Activated T-cell treated with anti-CD3 and anti-CD28 coated beads for 4 hours (primary cell): ENCODE results near the gene GOSR1.
A peak's percentile ranks its signal among the peaks of the same experiment; 100 is the strongest.
"Not testable (repeated sequence)": the region's sequence is repeated elsewhere in the genome, so short reads cannot be mapped to it uniquely, and the experiment has no call there.

Experiments used
- DNase-seq: peaks from one replicate; pipeline ENCODE4 v3.0.0-alpha.2; 2020

Gene GOSR1

DNA sequence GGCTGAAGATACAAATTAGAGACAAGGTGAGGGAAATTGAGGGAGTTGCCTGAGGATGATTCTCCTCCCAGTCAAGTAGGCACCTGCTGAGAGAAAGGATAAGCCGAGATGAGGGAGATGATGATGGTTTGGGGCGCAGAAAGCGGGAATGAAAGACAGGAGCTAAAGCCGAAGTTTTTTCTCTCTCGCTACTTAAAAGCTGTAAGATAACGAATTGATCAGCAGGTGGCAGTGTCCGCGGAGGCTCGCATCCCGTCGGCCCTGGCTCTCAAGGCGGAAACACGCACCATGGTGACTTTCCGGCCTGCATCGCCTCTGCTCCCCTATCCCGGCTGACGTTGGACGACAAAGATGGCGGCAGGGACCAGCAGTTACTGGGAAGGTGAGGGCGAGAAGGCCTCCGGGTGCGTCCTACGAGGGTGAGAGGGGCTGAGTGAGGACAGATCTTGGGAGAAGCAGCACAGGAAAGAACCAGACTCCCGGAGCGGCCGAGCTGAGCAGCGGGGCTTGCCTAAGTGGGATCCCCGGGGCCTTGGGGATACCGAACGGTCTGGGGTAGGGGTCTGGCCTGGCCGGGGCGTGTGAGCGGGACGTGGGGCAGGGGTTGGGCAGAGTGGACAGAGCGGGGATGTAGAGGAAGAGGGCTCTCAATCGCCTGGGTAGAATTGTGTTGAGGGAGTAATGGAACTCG is at the start of gene GOSR1:
Gene GOSR1, plus strand, starts transcription at position 326 of the 691 bp plus-strand sequence. Its CDS starts 26 bp downstream, at position 352.
- DNase-seq = peak; percentile 87

DNA sequence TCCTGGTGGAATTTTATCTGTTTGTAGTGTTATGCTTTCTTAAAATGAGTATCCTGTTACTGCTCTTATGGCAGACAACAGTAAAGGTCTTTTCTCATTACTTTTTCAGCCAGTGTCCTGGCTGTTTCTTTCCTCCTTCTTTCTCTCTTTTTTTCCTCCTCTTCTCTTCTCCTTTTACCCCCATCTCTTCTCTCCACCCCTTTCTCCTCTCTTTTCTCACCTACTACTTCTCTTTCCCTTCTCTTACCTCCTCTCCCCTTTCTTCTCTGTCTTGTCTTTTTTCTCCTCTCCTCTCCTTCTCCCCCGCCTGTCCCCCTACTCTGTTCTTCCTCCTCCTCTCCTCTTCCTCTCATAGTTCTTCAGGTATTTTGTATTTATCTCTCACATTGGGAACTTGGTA is 49.6 kb upstream of the GOSR1 start:
- DNase-seq = no peak

- DNase-seq = no peak
Observed at GRCh38 chr17:30429155-30429554, 48.1 kb upstream of the GOSR1 start.

GRCh38 chr17:30433514-30433913 is 43.7 kb upstream of the GOSR1 start:
- DNase-seq = no peak

- DNase-seq = no peak
Observed at GRCh38 chr17:30436729-30437128, 40.5 kb upstream of the GOSR1 start.

- DNase-seq = no peak
Observed at GRCh38 chr17:30443721-30444120, 33.5 kb upstream of the GOSR1 start.

- not testable (repeated sequence) for DNase-seq
Observed at GRCh38 chr17:30446640-30447039, 30.6 kb upstream of the GOSR1 start.

DNA sequence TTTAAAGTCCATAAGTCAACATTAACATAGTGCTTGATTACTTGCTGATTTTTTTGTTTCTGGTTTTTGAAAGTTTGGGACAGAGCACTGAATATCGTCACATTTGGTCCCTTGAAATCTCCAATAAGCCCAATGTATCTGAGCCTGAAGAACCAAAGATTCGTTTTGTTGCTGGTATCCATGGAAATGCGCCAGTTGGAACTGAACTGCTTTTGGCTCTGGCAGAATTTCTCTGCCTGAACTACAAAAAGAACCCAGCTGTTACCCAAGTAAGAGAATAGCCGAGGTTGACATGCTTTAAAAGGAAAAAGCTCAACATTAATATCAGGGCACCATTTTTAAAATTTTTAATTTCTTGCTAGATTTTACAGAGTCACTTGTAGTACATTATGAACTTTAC is 27.7 kb upstream of the GOSR1 start:
- no peak for DNase-seq

- no peak for DNase-seq
Observed at GRCh38 chr17:30450125-30451027, 26.8 kb upstream of the GOSR1 start.

DNA sequence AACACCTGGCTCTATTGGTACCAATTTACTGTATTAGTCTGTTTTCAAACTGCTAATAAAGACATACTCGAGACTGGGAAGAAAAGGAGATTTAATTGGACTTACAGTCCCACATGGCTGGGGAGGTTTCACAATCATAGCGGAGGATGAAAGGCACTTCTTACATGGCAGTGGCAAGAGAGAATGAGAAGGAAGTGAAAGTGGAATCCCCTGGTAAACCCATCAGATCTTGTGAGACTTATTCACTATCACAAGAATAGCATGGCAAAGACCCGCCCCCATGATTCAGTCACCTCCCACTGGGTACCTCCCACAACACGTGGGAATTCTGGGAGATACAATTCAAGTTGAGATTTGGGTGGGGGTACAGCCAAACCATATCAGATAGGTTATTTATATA is 22.6 kb upstream of the GOSR1 start:
- DNase-seq = no peak

DNA sequence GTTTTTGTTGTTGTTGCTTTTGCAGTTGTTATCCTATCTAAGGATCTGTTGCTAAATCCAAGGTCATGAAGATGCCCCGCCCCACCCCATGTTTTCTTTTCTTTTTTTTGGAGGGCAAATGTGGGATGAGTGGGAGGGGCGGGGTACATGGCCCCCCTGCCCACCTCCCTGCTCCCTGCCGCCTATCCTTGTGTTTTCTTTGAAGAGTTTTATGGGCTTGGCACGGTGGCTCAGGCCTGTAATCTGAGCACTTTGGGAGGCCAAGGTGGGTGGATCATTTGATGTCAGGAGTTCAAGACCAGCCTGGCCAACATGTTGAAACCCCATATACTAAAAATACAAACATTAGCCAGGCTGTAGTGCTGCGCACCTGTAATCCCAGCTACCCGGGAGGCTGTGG is 18.8 kb upstream of the GOSR1 start:
- no peak for DNase-seq

- DNase-seq = not testable (repeated sequence)
Observed at GRCh38 chr17:30458797-30459413, 18.3 kb upstream of the GOSR1 start.

DNA sequence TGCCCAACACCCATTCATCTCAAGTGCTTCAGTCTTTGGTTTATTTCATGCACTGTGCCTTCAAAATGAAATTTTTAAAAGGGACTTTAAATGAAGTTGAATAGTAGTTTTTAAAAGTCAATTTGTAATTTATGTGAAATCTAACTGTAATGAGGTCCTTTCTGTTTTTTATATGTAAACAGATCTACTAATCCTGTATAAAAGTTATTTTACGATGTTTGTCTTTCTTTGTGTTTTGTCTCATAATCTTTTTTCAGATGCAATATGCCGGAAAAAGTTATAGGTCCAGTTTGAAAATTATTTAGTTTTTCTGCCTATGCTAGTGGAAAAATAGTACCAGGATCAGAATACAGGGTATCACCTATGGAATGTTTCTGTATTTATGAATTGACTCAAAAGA is 8.7 kb upstream of the GOSR1 start:
- DNase-seq = no peak

DNA sequence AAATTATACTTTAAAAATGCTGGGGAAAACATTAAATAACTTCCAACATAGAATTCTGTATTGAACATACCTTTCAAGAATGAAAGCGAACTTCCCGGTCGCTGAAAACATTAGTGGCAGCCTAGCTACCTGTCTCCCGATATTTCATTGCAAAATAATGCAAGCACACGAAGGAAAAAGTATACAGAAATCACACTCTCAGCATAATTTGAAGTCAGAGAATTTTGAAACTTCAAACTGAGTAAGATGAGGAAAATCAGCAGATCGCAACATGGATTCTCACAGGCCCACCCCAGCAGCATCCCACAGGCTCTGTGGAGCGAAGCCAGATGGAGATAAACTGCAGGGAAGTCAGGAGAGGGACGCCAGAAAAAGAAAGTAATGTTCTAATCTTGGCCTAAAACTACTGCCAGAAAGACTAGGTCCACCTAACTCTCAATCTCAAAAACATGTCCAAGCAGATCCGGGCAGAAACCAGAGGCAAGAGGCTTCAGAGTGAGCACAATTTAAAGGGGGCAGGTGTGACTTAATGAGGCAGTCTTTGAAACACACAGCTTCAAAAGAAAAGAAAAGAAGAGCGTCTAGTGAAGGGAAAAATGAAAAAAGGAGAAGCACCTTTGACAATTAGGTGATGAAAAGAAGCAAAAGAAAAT is 4.8 kb upstream of the GOSR1 start:
- no peak for DNase-seq

GRCh38 chr17:30475206-30475605 is 2.0 kb upstream of the GOSR1 start:
- DNase-seq = no peak

- DNase-seq = peak; percentile 13
Observed at GRCh38 chr17:30476726-30477082, 504 bp upstream of the GOSR1 start.

GRCh38 chr17:30477774-30478115 is 537 bp downstream of the GOSR1 start:
- DNase-seq = no peak

DNA sequence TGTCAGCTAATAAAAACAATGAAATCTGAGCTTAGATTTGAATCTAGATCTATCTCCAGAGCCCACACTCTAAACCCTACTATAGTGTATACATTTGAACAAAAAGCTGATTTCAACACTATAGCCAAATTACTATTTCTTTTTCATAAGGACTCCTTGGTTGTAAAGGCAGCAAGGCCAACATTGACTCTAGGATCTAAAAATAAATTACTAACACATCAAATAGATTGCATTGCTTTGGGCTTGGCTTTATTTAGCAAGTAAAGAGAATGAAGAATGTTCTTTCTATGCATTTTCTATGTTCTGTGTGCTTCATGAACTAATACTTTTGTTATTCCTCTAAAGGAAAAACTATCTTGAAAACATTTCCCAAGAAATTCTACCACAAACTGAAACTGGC is 5.3 kb downstream of the GOSR1 start:
- no peak for DNase-seq

- no peak for DNase-seq
Observed at GRCh38 chr17:30483159-30483558, 6.0 kb downstream of the GOSR1 start.

DNA sequence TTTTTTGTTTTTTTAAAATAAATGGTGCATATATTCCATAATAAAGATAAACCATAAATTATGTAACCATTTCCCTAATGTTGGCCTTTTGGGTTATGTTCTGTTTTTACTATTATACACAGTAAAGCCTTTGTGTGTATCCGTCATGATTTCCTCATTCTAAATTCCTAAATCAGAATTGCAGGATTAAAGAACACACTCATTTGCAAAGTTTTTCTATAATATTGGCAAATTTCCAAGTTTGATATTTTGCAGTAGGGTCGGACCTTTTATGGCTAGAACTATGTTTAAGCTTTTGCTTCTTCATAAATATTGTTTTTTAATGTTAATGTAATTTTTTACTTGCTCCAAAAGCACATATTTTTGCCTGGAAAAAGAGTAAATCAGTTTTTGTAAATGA is 16.6 kb downstream of the GOSR1 start:
- no peak for DNase-seq

DNA sequence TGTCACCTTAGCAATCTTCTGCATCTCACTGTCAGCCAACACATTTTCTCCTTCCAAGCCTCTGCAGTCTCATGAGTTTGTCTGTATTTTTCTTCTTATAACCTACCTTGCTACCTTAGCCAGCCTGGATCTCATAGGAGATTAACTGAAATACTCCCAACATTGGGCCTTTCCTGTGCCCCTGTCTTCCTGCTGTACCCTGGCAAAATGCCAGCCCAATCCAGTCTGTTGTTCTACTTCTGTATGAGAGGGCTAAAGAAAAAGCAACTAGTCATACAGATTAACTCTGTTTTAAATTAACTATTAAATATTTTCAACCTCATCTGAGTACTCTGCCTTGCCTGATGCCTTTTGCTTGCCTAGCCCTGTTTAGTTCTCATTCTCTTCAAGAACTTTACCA is 18.4 kb downstream of the GOSR1 start:
- no peak for DNase-seq

GRCh38 chr17:30503558-30503957 is 26.4 kb downstream of the GOSR1 start:
- DNase-seq = no peak

GRCh38 chr17:30505868-30506417 is 28.7 kb downstream of the GOSR1 start:
- DNase-seq = no peak
